Right lung (tissue), 5 donors: ENCODE results near the gene ASTL. TPM values are rescaled to one million over a fixed set of nuclear protein-coding genes. Genes with fewer than 3 reads are reported as not detected.

Source experiments
- DNase-seq, 2 donors: peaks; one replicate each; pipeline ENCODE4 v3.0.0-alpha.2; 2013
- polyA plus RNA-seq, 5 donors: library from polyadenylated mRNA; unstranded; fragments of 120-200 nt; gene quantifications; one replicate each; pipeline versions ENCODE4 v1.2.1 to v1.2.3, GENCODE V29; 2013; ENCODE audit warnings: inconsistent platforms in 1 of 5, low replicate concordance in 1 of 5; ENCODE audit not compliant: insufficient read length in 5 of 5, insufficient read depth in 1 of 5

Gene ASTL
- polyA plus RNA-seq, 5 donors: 0.13 to 0.27 (median 0.18) TPM

DNA sequence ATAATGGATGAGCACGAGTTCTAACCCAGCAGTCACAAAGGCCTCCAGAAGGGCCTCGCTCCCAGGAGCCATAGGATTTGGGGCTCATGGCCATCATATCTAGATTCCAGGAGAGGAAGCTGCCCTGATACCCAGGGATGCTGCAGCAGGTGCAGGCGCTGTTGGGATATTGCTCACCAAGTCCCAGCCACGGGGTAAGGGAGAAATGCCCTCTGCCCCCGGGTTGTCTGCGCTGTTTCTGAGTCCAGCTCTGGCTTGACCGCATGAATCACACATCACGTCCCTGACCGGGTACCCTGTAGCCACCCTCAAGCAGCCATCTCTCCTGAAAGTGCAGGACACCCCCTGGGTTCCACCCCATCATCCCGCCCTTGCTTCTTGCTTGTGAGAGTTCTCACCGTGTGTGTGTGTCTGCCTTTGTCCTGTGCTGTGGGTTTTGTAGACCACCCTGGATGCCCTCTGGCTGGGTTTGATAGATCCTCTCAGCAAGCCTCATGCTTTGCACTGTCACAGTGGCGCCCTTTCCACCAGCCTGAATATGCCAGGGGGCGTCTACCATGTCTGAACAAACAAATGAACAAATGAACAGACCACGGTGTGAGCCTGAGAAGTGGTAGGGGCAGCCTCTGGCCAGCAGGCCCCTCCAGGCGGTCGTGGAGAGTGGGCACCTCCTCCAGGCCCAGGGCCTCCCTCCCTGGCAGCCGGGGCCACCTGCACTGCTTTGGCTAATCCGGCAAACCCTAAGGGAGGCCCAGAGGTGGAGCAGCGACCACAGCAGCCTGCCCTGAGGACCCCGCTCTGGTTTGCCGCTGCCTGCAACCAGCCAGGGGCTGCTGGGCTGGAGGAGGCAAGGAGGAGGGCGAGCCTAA is 54.1 kb downstream of the ASTL start:
- no peak for DNase-seq

DNA sequence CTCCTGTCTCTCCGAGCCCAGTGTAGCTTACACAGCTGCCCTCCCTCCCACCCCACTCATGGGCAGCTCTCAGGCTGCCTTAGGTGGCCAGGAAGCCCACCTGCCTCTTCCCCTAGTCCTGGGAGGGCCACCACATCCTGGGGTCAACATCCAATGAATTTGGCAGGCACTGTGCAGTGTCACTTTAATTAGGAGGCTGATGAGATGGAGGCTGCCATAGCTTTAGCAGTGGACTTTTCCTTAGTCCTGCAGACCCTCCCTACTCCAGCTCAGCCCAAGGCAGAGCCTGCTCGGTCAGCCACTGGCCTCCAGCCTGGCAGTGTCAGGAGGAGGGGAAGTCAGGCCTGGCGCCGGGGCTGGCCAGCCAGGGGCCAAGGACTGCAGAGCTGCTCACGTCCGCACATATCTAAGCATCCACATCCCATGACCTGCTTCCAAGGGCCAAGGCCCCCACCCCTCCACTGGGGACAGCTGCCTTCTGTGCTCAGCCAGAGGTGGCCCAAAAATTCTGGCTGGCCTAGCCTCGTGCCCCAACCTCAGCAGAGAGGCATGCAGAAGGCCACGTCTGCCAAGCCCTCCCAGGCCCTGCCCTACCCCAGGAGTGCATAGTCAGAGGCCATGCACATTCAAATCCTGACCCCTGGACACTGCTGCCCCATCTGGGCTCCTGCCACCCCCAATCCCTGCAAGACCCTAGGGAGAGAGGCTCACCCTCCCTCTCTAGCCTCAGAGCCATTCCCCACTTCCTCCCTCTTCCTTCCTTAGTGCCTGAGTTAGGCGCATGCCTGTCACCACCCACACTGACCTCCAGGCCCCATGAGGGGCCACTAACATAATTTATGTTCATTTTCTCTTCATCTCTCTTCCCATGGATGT is 55.0 kb downstream of the ASTL start:
- no peak for DNase-seq

DNA sequence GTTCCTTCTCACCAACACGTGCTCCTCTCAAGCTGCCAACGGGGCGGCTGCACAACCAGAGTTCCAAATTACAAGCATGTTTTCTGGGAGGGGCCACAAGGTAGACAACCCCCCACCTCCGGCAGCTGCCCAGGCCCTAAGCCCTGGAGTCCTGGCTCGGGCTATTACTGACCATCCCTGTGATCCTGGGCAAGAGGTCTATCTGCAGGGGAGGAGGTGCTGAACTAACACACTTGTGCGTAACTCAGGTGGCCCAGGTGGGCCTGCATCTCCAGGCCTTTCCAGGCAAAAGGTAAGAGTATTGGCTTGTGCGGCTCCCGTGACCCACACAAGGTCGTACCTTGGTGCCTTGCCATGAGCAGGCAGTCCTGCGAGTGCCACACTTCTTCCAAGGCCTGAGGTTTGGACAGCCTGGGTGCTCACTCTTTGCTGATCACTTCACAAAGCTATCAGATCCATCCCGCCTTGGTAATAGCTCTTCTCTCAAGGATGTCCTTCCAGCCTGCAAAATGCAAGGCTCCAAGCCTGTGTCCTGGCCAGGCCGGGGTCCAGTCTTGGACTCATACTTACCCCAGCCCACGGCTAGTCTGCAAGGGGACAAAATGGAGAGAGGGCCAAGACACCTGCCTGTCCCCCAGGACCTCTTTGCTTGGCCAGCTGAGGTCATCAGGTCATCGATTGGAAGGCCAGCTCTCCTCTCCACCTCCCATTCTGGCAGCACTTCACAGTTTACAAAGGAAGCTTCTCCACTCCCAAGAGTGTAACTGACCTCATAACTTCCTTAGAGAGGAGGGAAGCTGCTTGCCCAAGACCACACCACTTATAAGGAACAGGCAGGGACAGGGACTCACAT is 55.9 kb downstream of the ASTL start:
- no peak for DNase-seq

DNA sequence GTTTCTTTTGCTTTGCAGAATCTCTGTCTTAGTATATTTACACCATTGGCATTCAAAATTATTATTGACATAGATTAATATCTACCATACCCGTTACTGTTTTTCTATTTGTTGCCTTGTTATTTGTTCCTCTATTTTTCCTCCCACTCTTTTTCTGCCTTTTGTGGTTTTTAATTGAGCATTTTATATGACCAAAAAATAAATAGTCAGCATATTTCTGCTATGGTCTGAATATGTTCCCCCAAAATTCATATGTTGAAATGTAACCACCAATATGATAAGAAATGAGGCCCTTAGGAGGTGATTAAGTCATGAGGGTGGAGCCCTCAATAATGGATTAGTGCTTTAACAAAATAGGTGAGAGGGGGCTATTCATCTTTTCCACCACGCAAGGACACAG is 57.3 kb downstream of the ASTL start:
- DNase-seq: no peak

DNA sequence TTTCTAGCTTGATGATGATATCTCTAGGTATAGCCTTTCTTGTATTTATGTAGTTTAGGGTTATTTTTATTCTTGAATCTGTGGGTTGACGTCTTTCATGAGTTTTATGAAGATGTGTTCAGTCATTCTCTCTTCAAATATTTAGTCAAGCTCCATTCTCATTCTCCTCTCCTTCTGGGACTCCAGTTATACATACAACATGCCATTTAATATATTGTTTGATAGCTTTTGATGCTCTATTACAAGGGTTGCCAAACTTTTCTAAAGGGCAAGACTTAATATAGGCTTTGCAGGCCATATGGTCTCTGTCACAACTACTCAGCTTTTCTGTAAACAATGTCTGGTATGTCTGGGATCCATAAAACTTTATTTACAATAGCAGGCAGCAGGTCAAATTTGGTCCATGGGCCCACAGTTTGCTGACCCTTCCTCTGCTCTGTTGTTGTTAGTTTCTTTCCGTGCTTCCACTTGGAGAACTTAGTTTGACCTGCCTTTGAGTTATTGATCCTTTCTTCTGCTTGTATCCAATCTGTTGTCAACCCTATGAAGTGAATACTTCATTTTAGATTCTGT is 63.0 kb downstream of the ASTL start:
- DNase-seq: no peak

DNA sequence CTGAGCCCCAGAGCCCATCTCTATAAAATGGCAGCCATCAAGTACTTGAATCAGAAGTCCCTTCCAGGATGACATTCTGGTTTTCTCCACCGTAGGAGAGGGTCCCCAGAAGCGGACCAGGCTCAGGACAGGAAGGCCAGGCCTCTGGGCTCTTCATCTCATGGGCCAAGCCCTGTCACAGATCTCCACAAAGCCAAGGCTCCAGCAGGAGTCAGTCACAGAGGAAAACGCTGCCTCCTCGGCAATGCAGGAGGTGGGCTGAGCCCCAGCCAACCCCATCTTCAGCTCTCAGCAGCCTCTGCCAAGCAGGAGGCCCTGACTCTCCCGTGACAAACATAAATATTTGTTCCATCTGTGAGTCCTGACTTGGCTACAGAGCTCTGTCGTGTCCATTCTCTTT is 64.1 kb downstream of the ASTL start:
- DNase-seq: no peak

DNA sequence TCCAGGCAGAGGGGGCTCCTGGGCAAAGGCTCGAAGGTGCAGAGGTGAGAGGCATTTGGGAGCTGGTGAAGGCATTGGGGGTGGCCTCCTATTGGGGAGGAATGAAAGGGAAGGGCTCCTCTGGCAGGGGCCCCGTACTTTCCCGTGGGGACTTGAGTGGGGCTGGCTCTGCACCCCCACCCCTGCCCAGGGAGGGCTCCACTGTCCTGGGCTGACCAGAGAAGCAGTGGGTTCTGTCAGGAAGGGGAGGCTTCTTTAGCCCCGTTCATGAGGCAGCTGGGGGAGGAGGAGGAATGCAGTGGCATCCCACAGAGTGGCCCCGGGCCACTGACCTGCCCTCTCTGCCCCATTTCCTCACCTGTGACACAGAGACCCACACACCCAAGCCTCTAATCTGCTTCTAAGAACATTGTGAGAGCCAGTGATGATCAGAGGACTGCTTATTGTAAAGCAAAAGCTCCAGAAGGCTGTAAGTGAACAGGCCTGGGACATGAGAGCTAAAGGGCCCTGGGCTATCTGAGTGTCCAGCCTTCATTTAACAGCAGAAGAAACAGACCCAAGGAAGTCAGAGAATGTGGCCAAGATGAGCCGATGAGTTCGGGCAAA is 65.0 kb downstream of the ASTL start:
- DNase-seq: no peak

Other genes with a start within 250 kb of the ASTL start
- 10 to 100 TPM in 4 of 5 donors, 1 to 10 TPM in 1; 6.9 to 50.7 (median 36.3) TPM for gene ANKRD36C, start 146.7 kb downstream of the ASTL start, polyA plus RNA-seq
- gene GPAT2, start 103.6 kb downstream of the ASTL start, polyA plus RNA-seq: 1 to 10 TPM; 1.2 to 6.0 (median 4.2) TPM
- 1 to 10 TPM in 4 of 5 donors, under 1 TPM in 1; 0.60 to 1.6 (median 1.2) TPM for gene ADRA2B, start 21.9 kb downstream of the ASTL start, polyA plus RNA-seq
- gene DUSP2, start 6.9 kb upstream of the ASTL start, polyA plus RNA-seq: 1 to 10 TPM in 4 of 5 donors, under 1 TPM in 1; 0.84 to 2.6 (median 1.2) TPM
- 100 to 1,000 TPM in 3 of 5 donors, 10 to 100 TPM in 2; 94.3 to 117 (median 106) TPM for gene STARD7, start 70.3 kb upstream of the ASTL start, polyA plus RNA-seq
- gene TMEM127, start 127.5 kb upstream of the ASTL start, polyA plus RNA-seq: 10 to 100 TPM; 29.7 to 36.8 (median 31.9) TPM
- 10 to 100 TPM; 57.2 to 66.6 (median 64.5) TPM for gene CIAO1, start 127.7 kb upstream of the ASTL start, polyA plus RNA-seq
- gene SNRNP200, start 167.0 kb upstream of the ASTL start, polyA plus RNA-seq: 100 to 1,000 TPM; 169 to 208 (median 183) TPM
- 1 to 10 TPM; 4.3 to 5.5 (median 4.8) TPM for gene ITPRIPL1, start 186.8 kb upstream of the ASTL start, polyA plus RNA-seq
- gene NCAPH, start 197.3 kb upstream of the ASTL start, polyA plus RNA-seq: 10 to 100 TPM; 12.3 to 30.8 (median 21.3) TPM